GM23338 (cell line): ENCODE measurements around the gene CDC73. TPM values are rescaled to one million over a fixed set of nuclear protein-coding genes. Genes with fewer than 3 reads are reported as not detected.

ENCODE experiments used
- ATAC-seq: fragments of 200-7000 bp; cut with Tn5 transposase; 3 replicates; pipeline ENCODE4 v1.9.1; 2020
- DNase-seq: peaks from one replicate; pipeline ENCODE4 v3.0.0-alpha.2; 2015; ENCODE audit warnings: low spot score
- H2AFZ ChIP-seq: fragments of 200-600 bp; sonication (generic); 2 replicates; pipeline ENCODE4 v1.8.0; 2016; ENCODE audit warnings: antibody characterized with exemption, mild to moderate bottlenecking, moderate library complexity
- H3F3A ChIP-seq: fragments of 200-600 bp; sonication (generic); replicated peaks from 2 replicates; pipeline ENCODE4 v1.8.0; 2017; ENCODE audit warnings: antibody characterized with exemption, mixed run types, low read depth
- H3K27ac ChIP-seq: fragments of 200-600 bp; sonication (generic); 2 replicates; pipeline ENCODE4 v1.6.1; 2016; ENCODE audit warnings: low read depth
- H3K27me3 ChIP-seq: fragments of 200-600 bp; sonication (generic); 2 replicates; pipeline ENCODE4 v1.8.0; 2016; ENCODE audit warnings: mild to moderate bottlenecking, mixed run types, moderate library complexity; ENCODE audit not compliant: insufficient read depth
- H3K36me3 ChIP-seq: fragments of 200-600 bp; sonication (generic); 2 replicates; pipeline ENCODE4 v1.8.0; 2016; ENCODE audit warnings: mild to moderate bottlenecking; ENCODE audit not compliant: insufficient read depth
- H3K4me1 ChIP-seq: fragments of 200-600 bp; sonication (generic); 2 replicates; pipeline ENCODE4 v1.8.0; 2016; ENCODE audit warnings: mild to moderate bottlenecking, moderate library complexity; ENCODE audit not compliant: insufficient read depth
- H3K4me2 ChIP-seq: fragments of 200-600 bp; sonication (generic); 2 replicates; pipeline ENCODE4 v1.7.1; 2017; ENCODE audit warnings: mixed run types
- H3K4me3 ChIP-seq: fragments of 200-600 bp; sonication (generic); 2 replicates; pipeline ENCODE4 v1.6.1; 2016; ENCODE audit warnings: mixed run types
- H3K79me2 ChIP-seq: fragments of 200-600 bp; sonication (generic); replicated peaks from 2 replicates; pipeline ENCODE4 v1.8.0; 2017; ENCODE audit warnings: mild to moderate bottlenecking; ENCODE audit not compliant: insufficient read depth
- H3K9me2 ChIP-seq: fragments of 200-600 bp; sonication (generic); 2 replicates; pipeline ENCODE4 v1.8.0; 2017; ENCODE audit not compliant: insufficient read depth
- H4K20me1 ChIP-seq: fragments of 200-600 bp; sonication (generic); replicated peaks from 2 replicates; pipeline ENCODE4 v1.8.0; 2017; ENCODE audit warnings: mild to moderate bottlenecking; ENCODE audit not compliant: insufficient read depth
- H3K27ac Mint-ChIP-seq: 2 replicates; pipeline ENCODE4 v1.8.0; 2020; ENCODE audit warnings: inconsistent platforms, mild to moderate bottlenecking, moderate library complexity, mixed read lengths
- H3K27me3 Mint-ChIP-seq: 3 replicates; pipeline ENCODE4 v1.8.0; 2022; ENCODE audit warnings: low read depth, mild to moderate bottlenecking, moderate library complexity, mixed read lengths, inconsistent platforms; ENCODE audit not compliant: insufficient read depth, poor library complexity
- H3K36me3 Mint-ChIP-seq: 3 replicates; pipeline ENCODE4 v1.8.0; 2021; ENCODE audit warnings: low read depth, mild to moderate bottlenecking, inconsistent platforms, moderate library complexity, mixed read lengths
- H3K4me1 Mint-ChIP-seq: 3 replicates; pipeline ENCODE4 v1.8.0; 2020; ENCODE audit warnings: mild to moderate bottlenecking, inconsistent platforms, mixed read lengths
- H3K4me3 Mint-ChIP-seq: 3 replicates; pipeline ENCODE4 v1.8.0; 2021; ENCODE audit warnings: moderate library complexity, mild to moderate bottlenecking, inconsistent platforms, mixed read lengths
- H3K9me3 Mint-ChIP-seq: 3 replicates; pipeline ENCODE4 v1.8.0; 2020; ENCODE audit warnings: moderate library complexity, mild to moderate bottlenecking, inconsistent platforms, mixed read lengths
- CREB1 ChIP-seq: fragments of 250-450 bp; sonication (Bioruptor Pico); IDR thresholded peaks from 2 replicates; pipeline ENCODE4 v1.5.0; 2020; ENCODE audit warnings: low read depth, mild to moderate bottlenecking, moderate library complexity
- CTCF ChIP-seq, 2 experiments: fragments of 200-600 bp in 1 of 2; sonication (generic) in 1 of 2; conservative IDR thresholded peaks; 2 replicates each; pipeline versions ENCODE4 v1.5.1 to v1.6.1; 2016 to 2017; ENCODE audit warnings: antibody characterized with exemption in 2 of 2, low read depth in 2 of 2, mild to moderate bottlenecking in 2 of 2, moderate library complexity in 1 of 2
- ETS1 ChIP-seq: IDR thresholded peaks from 2 replicates; pipeline ENCODE4 v1.6.1; 2016; ENCODE audit warnings: antibody characterized with exemption
- EZH2 ChIP-seq: fragments of 200-600 bp; sonication (generic); IDR thresholded peaks from one replicate; pipeline ENCODE4 v1.8.0; 2017; ENCODE audit warnings: antibody characterized with exemption, mild to moderate bottlenecking, low read depth; ENCODE audit not compliant: unreplicated experiment
- EZH2phosphoT487 ChIP-seq: fragments of 200-600 bp; sonication (generic); IDR thresholded peaks from one replicate; pipeline ENCODE4 v1.8.1; 2018; ENCODE audit warnings: antibody characterized with exemption; ENCODE audit not compliant: unreplicated experiment
- JUNB ChIP-seq: IDR thresholded peaks from one replicate; pipeline ENCODE4 v1.6.1; 2016; ENCODE audit warnings: antibody characterized with exemption; ENCODE audit not compliant: unreplicated experiment
- NANOG ChIP-seq: IDR thresholded peaks from 2 replicates; pipeline ENCODE4 v1.6.1; 2016; ENCODE audit warnings: antibody characterized with exemption, borderline replicate concordance
- POLR2AphosphoS5 ChIP-seq: IDR thresholded peaks from 2 replicates; pipeline ENCODE4 v1.6.1; 2016; ENCODE audit warnings: antibody characterized with exemption, low read depth
- REST ChIP-seq: IDR thresholded peaks from one replicate; pipeline ENCODE4 v1.6.1; 2018; ENCODE audit warnings: antibody characterized with exemption; ENCODE audit not compliant: unreplicated experiment
- STAT1 ChIP-seq: IDR thresholded peaks from one replicate; pipeline ENCODE4 v1.6.1; 2016; ENCODE audit warnings: antibody characterized with exemption; ENCODE audit not compliant: unreplicated experiment
- ZNF114 ChIP-seq: fragments of 250-450 bp; sonication (Bioruptor Pico); IDR thresholded peaks from 2 replicates; pipeline ENCODE4 v1.5.0; 2020; ENCODE audit warnings: mild to moderate bottlenecking, moderate library complexity
- ZNF331 ChIP-seq: fragments of 250-450 bp; sonication (Bioruptor Pico); IDR thresholded peaks from 2 replicates; pipeline ENCODE4 v1.5.0; 2020; ENCODE audit warnings: low read depth, mild to moderate bottlenecking, moderate library complexity
- ZNF462 ChIP-seq: fragments of 250-450 bp; sonication (Bioruptor Pico); IDR thresholded peaks from 2 replicates; pipeline ENCODE4 v1.5.0; 2020; ENCODE audit warnings: mild to moderate bottlenecking, moderate library complexity
- polyA plus RNA-seq: library from polyadenylated mRNA; unstranded; fragments of >200 nt; fragmentation: Nextera tagmentation; extraction: Ambion mirVana; gene quantifications from 2 replicates; pipeline ENCODE4 v1.2.1, GENCODE V29; 2016
- total RNA-seq: library from RNA; depleted of rRNA; stranded (reverse); fragments of >200 nt; shearing (Covaris generic); gene quantifications from 2 replicates; pipeline ENCODE4 v1.2.3, GENCODE V29; 2014

Gene CDC73
- total and polyA plus RNA-seq, 2 experiments from 2014 or later, result 40.4 to 63.2 TPM

GRCh38 chr1:193094112-193094511 lies 27.7 kb upstream of the CDC73 start:
- ATAC-seq (no peak), DNase-seq (no peak)
- Mint-ChIP-seq H3K27me3 (peaks cover 3% of the 10 kb centered on the region), H3K9me3 (no peaks in the 10 kb centered on the region), H3K36me3 (peaks cover 4% of the 10 kb centered on the region; the same call in 1 of the 3 replicates), H3K27ac (no peak overlapping the region; the same call in 1 of the 2 replicates), H3K4me1 (no peaks in the 10 kb centered on the region; the same call in 2 of the 3 replicates), H3K4me3 (no peak overlapping the region)
- Histone ChIP-seq H2AFZ (no peak overlapping the region), H3K27ac (no peak overlapping the region), H3K79me2 (no peaks in the 10 kb centered on the region), H3K4me2 (no peak overlapping the region), H3K36me3 (no peaks in the 10 kb centered on the region; the same call in 1 of the 2 replicates), H3K27me3 (no peaks in the 10 kb centered on the region), H3K4me1 (no peaks in the 10 kb centered on the region), H3F3A (no peaks in the 10 kb centered on the region), H4K20me1 (no peaks in the 10 kb centered on the region), H3K4me3 (no peak overlapping the region), H3K9me2 (no peaks in the 10 kb centered on the region)
- TF ChIP-seq ZNF114 (CRISPR knock-in tag) (no peak), CTCF (conservative IDR thresholded peaks at IDR 0.05; ENCODE audit: low read depth in 2 of 2) (no peak), ZNF331 (no peak), EZH2phosphoT487 (no peak), ZNF462 (CRISPR knock-in tag) (no peak), EZH2 (no peak), JUNB (no peak), NANOG (no peak), CREB1 (CRISPR knock-in tag) (no peak), POLR2AphosphoS5 (no peak), ETS1 (no peak), STAT1 (no peak), REST (no peak)
